T-helper 1 cell treated with Interleukin-12 subunit alpha and Interleukin-12 subunit beta and Interleukin-4 antibody, amounts not matched to agents 30 ng/mL and 1 ng/mL, for 36 hours (primary cell): ENCODE results near the gene FLNA. TPM values are rescaled to one million over a fixed set of nuclear protein-coding genes. Genes with fewer than 3 reads are reported as not detected.
"Not testable (repeated sequence)": the region's sequence is repeated elsewhere in the genome, so short reads cannot be mapped to it uniquely, and the experiment has no call there.

Experiments used
- intact Hi-C: fragments of 100-400 bp; cut with micrococcal nuclease; formaldehyde crosslinking; loops from one replicate; pipeline ENCODE4 v1.15.1; 2024
- total RNA-seq: library from RNA; stranded (reverse); gene quantifications from 2 replicates; pipeline ENCODE4 v1.2.3, GENCODE V29; 2022

Gene FLNA
- total RNA-seq, 1 donor from 2014 or later: 1,525 TPM

- intact Hi-C loops: loop anchor here (2.0 kb wide), 1 partner anchor 60 kb away; no protein-coding TSS in a partner anchor
Measured at GRCh38 chrX:154309041-154309775, 65.2 kb downstream of the FLNA start.

- intact Hi-C loops: loop anchor here (1.0 to 2.0 kb wide), 3 partner anchors 19 to 172 kb away; no protein-coding TSS in a partner anchor
Measured at GRCh38 chrX:154308108-154308946, 66.1 kb downstream of the FLNA start.

GRCh38 chrX:154307202-154307601, 67.2 kb downstream of the FLNA start:
- intact Hi-C loops: no loop called here

DNA sequence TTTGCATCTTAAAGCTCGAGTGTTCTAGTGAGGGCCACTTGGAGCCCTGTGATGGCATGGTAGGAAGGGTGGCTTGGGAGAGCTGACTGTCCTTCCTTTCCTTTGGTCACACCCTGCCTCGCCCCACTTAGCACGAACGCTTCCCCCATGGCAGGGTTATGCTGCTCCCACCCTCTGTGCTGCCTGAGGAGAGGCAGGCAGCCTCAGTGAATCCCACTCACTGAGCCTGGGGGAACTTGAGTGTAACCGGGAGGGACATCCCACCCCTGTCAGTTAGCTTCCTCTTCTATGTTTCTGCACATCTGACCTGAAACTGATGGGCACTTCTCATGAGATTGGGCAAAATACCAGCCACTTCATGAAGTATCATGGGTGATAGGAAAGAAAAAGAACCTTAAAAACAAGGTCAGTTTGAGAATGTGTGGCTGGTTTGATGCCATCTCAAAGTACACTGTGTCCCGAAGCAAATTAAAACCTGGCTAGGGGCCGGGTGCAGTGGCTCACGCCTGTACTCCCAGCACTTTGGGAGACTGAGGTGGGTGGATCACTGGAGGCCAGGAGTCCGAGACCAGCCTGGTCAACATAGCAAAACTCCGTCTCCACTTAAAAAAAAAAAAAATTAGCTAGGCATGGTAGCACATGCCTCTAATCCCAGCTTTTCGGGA, 68.8 kb downstream of the FLNA start:
- intact Hi-C loops: no loop called here

DNA sequence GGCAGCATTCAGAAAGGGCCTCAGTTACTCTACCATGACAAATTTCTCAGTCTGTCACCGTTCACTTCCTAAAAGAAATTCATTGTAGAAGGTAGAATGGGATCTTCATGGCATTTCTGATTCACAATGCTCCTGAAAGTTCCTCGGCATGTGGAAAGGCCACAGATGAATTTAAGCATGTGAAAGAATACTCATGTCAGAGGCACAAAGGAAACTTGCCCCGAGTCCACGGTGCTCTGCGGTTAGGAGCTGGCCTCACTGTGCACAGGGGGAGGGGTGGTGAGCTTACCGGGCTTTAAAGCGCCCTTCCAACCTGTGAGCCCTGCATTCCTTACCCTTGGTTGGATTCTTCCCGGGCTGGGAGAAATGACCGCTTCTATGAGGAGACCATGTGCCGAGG, 69.6 kb downstream of the FLNA start:
- intact Hi-C loops: no loop called here

- intact Hi-C loops: no loop called here
Measured at GRCh38 chrX:154303476-154303875, 71.0 kb downstream of the FLNA start.

DNA sequence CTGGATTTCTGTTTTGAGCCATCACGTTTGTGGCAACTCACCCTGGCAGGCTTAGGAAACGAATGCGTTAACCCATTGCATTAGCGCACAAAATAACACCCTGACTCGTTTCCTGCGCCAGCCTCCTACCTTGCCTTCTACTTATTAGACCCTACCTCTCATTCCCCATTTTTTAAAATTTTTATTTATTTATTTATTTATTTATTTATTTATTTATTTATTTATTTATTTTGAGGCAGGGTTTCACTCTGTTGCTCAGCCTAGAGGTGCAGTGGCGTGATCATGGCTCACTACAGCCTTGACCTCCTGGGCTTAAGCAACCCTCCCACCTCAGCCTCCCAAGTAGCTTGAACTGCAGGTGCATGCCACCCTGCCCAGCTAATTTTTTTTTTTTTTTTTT, 71.4 kb downstream of the FLNA start:
- intact Hi-C loops: not testable (repeated sequence)

DNA sequence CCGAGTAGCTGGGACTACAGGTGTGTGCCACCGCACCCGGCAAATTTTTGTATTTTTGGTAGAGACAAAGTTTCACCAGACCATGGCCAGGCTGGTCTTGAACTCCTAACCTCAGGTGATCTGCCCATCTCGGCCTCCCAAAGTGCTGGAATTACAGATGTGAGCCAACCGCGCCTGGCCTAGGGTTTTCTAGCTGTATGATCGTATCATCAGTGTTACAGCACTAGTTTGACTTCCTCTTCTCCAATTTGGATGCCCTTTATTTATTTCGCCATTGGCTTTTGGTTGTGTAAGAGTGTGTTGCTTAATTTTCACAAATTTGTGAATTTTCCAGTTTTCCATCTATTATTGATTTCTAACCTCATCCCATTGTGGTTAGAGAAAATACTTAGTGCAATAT, 73.6 kb downstream of the FLNA start:
- intact Hi-C loops: no loop called here

Other genes starting within 250 kb of the FLNA start
- gene OPN1LW, start 230.4 kb downstream of the FLNA start, total RNA-seq: not detected in 2 replicates
- not detected in 2 replicates for gene OPN1MW, start 192.0 kb downstream of the FLNA start, total RNA-seq
- gene OPN1MW2, start 154.9 kb downstream of the FLNA start, total RNA-seq: not detected in 2 replicates
- gene OPN1MW3, start 117.1 kb downstream of the FLNA start, total RNA-seq: not detected in 2 replicates
- gene TEX28, start 79.5 kb downstream of the FLNA start, total RNA-seq: not detected in 2 replicates
- gene TKTL1, start 78.8 kb downstream of the FLNA start, total RNA-seq: 1.1 and 1.5 TPM in 2 replicates
- gene EMD, start 4.7 kb upstream of the FLNA start, total RNA-seq: 55.9 and 60.2 TPM in 2 replicates
- 2,525 and 2,615 TPM in 2 replicates for gene RPL10, start 23.7 kb upstream of the FLNA start, total RNA-seq
- 17.3 and 21.8 TPM in 2 replicates for gene DNASE1L1, start 34.6 kb upstream of the FLNA start, total RNA-seq
- gene TAFAZZIN, start 36.9 kb upstream of the FLNA start, total RNA-seq: 91.3 and 91.8 TPM in 2 replicates
- 61.3 and 63.8 TPM in 2 replicates for gene ATP6AP1, start 54.0 kb upstream of the FLNA start, total RNA-seq
- gene GDI1, start 62.5 kb upstream of the FLNA start, total RNA-seq: 119 TPM in 2 replicates
- 85.2 and 90.9 TPM in 2 replicates for gene FAM50A, start 69.5 kb upstream of the FLNA start, total RNA-seq
- 37.3 and 43.8 TPM in 2 replicates for gene PLXNA3, start 83.6 kb upstream of the FLNA start, total RNA-seq
- 56.8 and 58.6 TPM in 2 replicates for gene LAGE3, start 104.6 kb upstream of the FLNA start, total RNA-seq
- gene UBL4A, start 112.0 kb upstream of the FLNA start, total RNA-seq: 45.4 and 47.8 TPM in 2 replicates
- 23.4 and 25.2 TPM in 2 replicates for gene SLC10A3, start 116.0 kb upstream of the FLNA start, total RNA-seq
- gene FAM3A, start 141.6 kb upstream of the FLNA start, total RNA-seq: 30.9 and 31.0 TPM in 2 replicates
- gene G6PD, start 172.2 kb upstream of the FLNA start, total RNA-seq: 70.1 and 72.7 TPM in 2 replicates
- gene IKBKG, start 173.0 kb upstream of the FLNA start, total RNA-seq: 47.7 and 47.9 TPM in 2 replicates
- gene CTAG1A, start 210.5 kb upstream of the FLNA start, total RNA-seq: not detected in 2 replicates
- not detected in 2 replicates for gene CTAG1B, start 244.6 kb upstream of the FLNA start, total RNA-seq